HEK293 (cell line): Measurements from ENCODE around the gene SPATA31C2.

Experiments
- CTCF ChIA-PET: fragments of 350-600 bp; formaldehyde crosslinking; extraction: SDS; loops from one replicate; lab custom pipeline; 2021; ENCODE audit warnings: antibody characterized with exemption; lab: Yijun Ruan, JAX
- POLR2A ChIA-PET: fragments of 300-600 bp; formaldehyde crosslinking; extraction: SDS; loops from one replicate; lab custom pipeline; 2020; ENCODE audit warnings: antibody characterized with exemption, inconsistent platforms; lab: Yijun Ruan, JAX
- H3K27ac ChIP-seq: fragments of 200-500 bp; sonication (Bioruptor generic); 2 replicates; pipeline ENCODE4 v1.5.1; 2014; ENCODE audit warnings: low read depth, low read length, control low read depth, inconsistent platforms; ENCODE audit errors: extremely low read depth
- H3K36me3 ChIP-seq, 2 experiments: fragments of 200-500 bp in 1 of 2; sonication (Bioruptor generic) in 1 of 2; 1 replicate in 1 of 2; 2 replicates in 1 of 2; pipeline ENCODE4 v1.5.1; 2014 to 2017; ENCODE audit warnings: inconsistent platforms in 2 of 2, low read length in 2 of 2; ENCODE audit not compliant: control insufficient read depth in 2 of 2, insufficient read depth in 1 of 2
- H3K4me1 ChIP-seq: fragments of 200-500 bp; sonication (Bioruptor generic); 2 replicates; pipeline ENCODE4 v1.5.1; 2014; ENCODE audit warnings: mild to moderate bottlenecking, low read length, inconsistent platforms; ENCODE audit not compliant: control insufficient read depth, insufficient read depth
- H3K4me3 ChIP-seq: 2 replicates; pipeline ENCODE4 v1.5.1; 2011; ENCODE audit warnings: low read depth, mild to moderate bottlenecking, control low read depth, low read length, moderate library complexity
- H3K9me3 ChIP-seq: fragments of 200-500 bp; sonication (Bioruptor generic); 2 replicates; pipeline ENCODE4 v1.5.1; 2014; ENCODE audit warnings: low read depth, low read length, inconsistent platforms; ENCODE audit not compliant: control insufficient read depth, insufficient read depth
- IKZF3 ChIP-seq: fragments of 450-650 bp; IDR thresholded peaks from 2 replicates; pipeline ENCODE4 v1.5.0; 2018; ENCODE audit warnings: missing biosample characterization, mild to moderate bottlenecking, missing genetic modification characterization, moderate library complexity
- KLF10 ChIP-seq: fragments of 450-650 bp; IDR thresholded peaks from 2 replicates; pipeline ENCODE4 v1.5.1; 2018; ENCODE audit warnings: missing biosample characterization, mild to moderate bottlenecking, missing genetic modification characterization
- KLF9 ChIP-seq: fragments of 450-650 bp; formaldehyde crosslinking; IDR thresholded peaks from 2 replicates; pipeline ENCODE4 v1.5.1; 2016; ENCODE audit warnings: missing biosample characterization, missing genetic modification characterization, low read depth
- OSR2 ChIP-seq: fragments of 450-650 bp; formaldehyde crosslinking; IDR thresholded peaks from 2 replicates; pipeline ENCODE4 v1.5.1; 2016; ENCODE audit warnings: missing biosample characterization, missing genetic modification characterization
- PATZ1 ChIP-seq: fragments of 450-650 bp; formaldehyde crosslinking; IDR thresholded peaks from 2 replicates; pipeline ENCODE4 v1.5.1; 2016; ENCODE audit warnings: missing biosample characterization, missing genetic modification characterization
- SP7 ChIP-seq: fragments of 450-650 bp; formaldehyde crosslinking; IDR thresholded peaks from 2 replicates; pipeline ENCODE4 v1.5.1; 2016; ENCODE audit warnings: missing biosample characterization, missing genetic modification characterization
- TSHZ1 ChIP-seq: fragments of 450-650 bp; formaldehyde crosslinking; IDR thresholded peaks from 2 replicates; pipeline ENCODE4 v1.5.1; 2016; ENCODE audit warnings: missing biosample characterization, missing genetic modification characterization, borderline replicate concordance
- WT1 ChIP-seq: fragments of 450-650 bp; formaldehyde crosslinking; IDR thresholded peaks from 2 replicates; pipeline ENCODE4 v1.5.1; 2016; ENCODE audit warnings: missing biosample characterization, missing genetic modification characterization
- ZBTB17 ChIP-seq: fragments of 450-650 bp; formaldehyde crosslinking; IDR thresholded peaks from 2 replicates; pipeline ENCODE4 v1.5.1; 2016; ENCODE audit warnings: missing biosample characterization, missing genetic modification characterization
- ZBTB44 ChIP-seq: fragments of 450-650 bp; IDR thresholded peaks from 2 replicates; pipeline ENCODE4 v1.5.1; 2018; ENCODE audit warnings: missing biosample characterization, mild to moderate bottlenecking, missing genetic modification characterization
- ZBTB48 ChIP-seq: fragments of 450-650 bp; formaldehyde crosslinking; IDR thresholded peaks from 2 replicates; pipeline ENCODE4 v1.5.1; 2016; ENCODE audit warnings: missing biosample characterization, missing genetic modification characterization
- ZEB2 ChIP-seq: fragments of 450-650 bp; formaldehyde crosslinking; IDR thresholded peaks from 2 replicates; pipeline ENCODE4 v1.5.1; 2016; ENCODE audit warnings: missing biosample characterization, missing genetic modification characterization
- ZNF155 ChIP-seq: fragments of 450-650 bp; formaldehyde crosslinking; IDR thresholded peaks from 2 replicates; pipeline ENCODE4 v1.5.1; 2016; ENCODE audit warnings: missing biosample characterization, missing genetic modification characterization
- ZNF169 ChIP-seq: fragments of 450-650 bp; formaldehyde crosslinking; IDR thresholded peaks from 2 replicates; pipeline ENCODE4 v1.5.1; 2016; ENCODE audit warnings: missing biosample characterization, missing genetic modification characterization
- ZNF184 ChIP-seq: fragments of 450-650 bp; IDR thresholded peaks from 2 replicates; pipeline ENCODE4 v1.5.1; 2018; ENCODE audit warnings: missing biosample characterization, mild to moderate bottlenecking, missing genetic modification characterization
- ZNF239 ChIP-seq: fragments of 450-650 bp; formaldehyde crosslinking; IDR thresholded peaks from 2 replicates; pipeline ENCODE4 v1.5.1; 2016; ENCODE audit warnings: missing biosample characterization, missing genetic modification characterization
- ZNF366 ChIP-seq: fragments of 450-650 bp; formaldehyde crosslinking; conservative IDR thresholded peaks from 2 replicates; pipeline ENCODE4 v1.5.1; 2016; ENCODE audit warnings: missing biosample characterization, missing genetic modification characterization
- ZNF48 ChIP-seq: fragments of 450-650 bp; formaldehyde crosslinking; IDR thresholded peaks from 2 replicates; pipeline ENCODE4 v1.5.1; 2016; ENCODE audit warnings: missing biosample characterization, missing genetic modification characterization
- ZNF518A ChIP-seq: fragments of 450-650 bp; formaldehyde crosslinking; conservative IDR thresholded peaks from 2 replicates; pipeline ENCODE4 v1.5.1; 2016; ENCODE audit warnings: low read depth, missing biosample characterization, missing genetic modification characterization
- ZNF544 ChIP-seq: fragments of 450-650 bp; formaldehyde crosslinking; IDR thresholded peaks from 2 replicates; pipeline ENCODE4 v1.5.0; 2017; ENCODE audit warnings: missing biosample characterization, missing genetic modification characterization
- ZNF629 ChIP-seq: fragments of 450-650 bp; formaldehyde crosslinking; IDR thresholded peaks from 2 replicates; pipeline ENCODE4 v1.5.1; 2017; ENCODE audit warnings: missing biosample characterization, missing genetic modification characterization
- ZNF76 ChIP-seq: fragments of 450-650 bp; formaldehyde crosslinking; IDR thresholded peaks from 2 replicates; pipeline ENCODE4; 2016; ENCODE audit warnings: low read depth, missing biosample characterization, missing genetic modification characterization, borderline replicate concordance
- ZNF791 ChIP-seq: fragments of 450-650 bp; formaldehyde crosslinking; IDR thresholded peaks from 2 replicates; pipeline ENCODE4 v1.5.1; 2016; ENCODE audit warnings: missing biosample characterization, missing genetic modification characterization
- ZNF843 ChIP-seq: fragments of 450-650 bp; formaldehyde crosslinking; IDR thresholded peaks from 2 replicates; pipeline ENCODE4 v1.5.1; 2016; ENCODE audit warnings: missing biosample characterization, missing genetic modification characterization

SPATA31C2 gene

GRCh38 chr9:88090151-88090581, 48.1 kb downstream of the SPATA31C2 start (continued):
- TF ChIP-seq ZBTB48 (peak; percentile 61; the same call in 1 of the 2 replicates), SP7 (0 out of 2 replicates have a peak, but pooled peaks have one; percentile 40), ZNF843 (tag by site-specific recombination) (0 out of 2 replicates have a peak, but pooled peaks have one; percentile 27), OSR2 (tag by site-specific recombination) (peak; percentile 71; the same call in 1 of the 2 replicates), ZNF366 (0 out of 2 replicates have a peak, but pooled peaks have one; percentile 37), ZNF518A (tag by site-specific recombination) (0 out of 2 replicates have a peak, but pooled peaks have one; percentile 23), ZNF629 (0 out of 2 replicates have a peak, but pooled peaks have one; percentile 27), WT1 (tag by site-specific recombination) (no peak), KLF10 (tag by site-specific recombination) (no peak), TSHZ1 (tag by site-specific recombination) (no peak), IKZF3 (tag by site-specific recombination) (peak; percentile 66; the same call in 1 of the 2 replicates), PATZ1 (tag by site-specific recombination) (peak; percentile 55; the same call in 1 of the 2 replicates), ZBTB44 (tag by site-specific recombination) (peak; percentile 66; the same call in 1 of the 2 replicates), ZNF76 (peak; percentile 25; the same call in 1 of the 2 replicates)
- TF ChIP-seq, all 188 proteins: peak for 20

GRCh38 chr9:88087906-88088305, 50.4 kb downstream of the SPATA31C2 start:
- Histone ChIP-seq H3K9me3 (no peaks in the 10 kb centered on the region), H3K4me1 (0 out of 2 replicates have a peak, but pooled peaks cover 2% of the 10 kb centered on the region), H3K36me3 (no peaks in the 10 kb centered on the region), H3K27ac (no peak overlapping the region), H3K4me3 (no peak overlapping the region)
- ChIA-PET CTCF (interaction anchor here (1.0 kb wide), 1 partner anchor 12 kb away, joined by 5 read pairs; no protein-coding TSS in a partner anchor), POLR2A (interaction anchor here (5.0 kb wide), 1 partner anchor 11 kb away, joined by 39 read pairs; no protein-coding TSS in a partner anchor)
- TF ChIP-seq ZNF239 (tag by site-specific recombination) (no peak), ZNF184 (tag by site-specific recombination) (no peak), ZNF791 (tag by site-specific recombination) (no peak), KLF9 (tag by site-specific recombination) (no peak), ZNF155 (no peak), ZNF544 (tag by site-specific recombination) (no peak), ZNF629 (no peak), ZEB2 (tag by site-specific recombination) (no peak), ZNF48 (no peak), ZBTB17 (tag by site-specific recombination) (no peak), ZNF169 (tag by site-specific recombination) (no peak)
